HG03039 (cell line): ENCODE measurements around the gene CALHM4.
"Not testable (repeated sequence)": the region's sequence is repeated elsewhere in the genome, so short reads cannot be mapped to it uniquely, and the experiment has no call there.

ENCODE experiments used
- ATAC-seq: cut with Tn5 transposase; IDR thresholded peaks from one replicate; pipeline ENCODE4 v1.9.1; 2021; ENCODE audit warnings: mild to moderate bottlenecking, moderate library complexity; ENCODE audit not compliant: unreplicated experiment

Gene CALHM4

GRCh38 chr6:116572162-116572561 is 18.6 kb downstream of the CALHM4 start:
- ATAC-seq, result no peak

- ATAC-seq, result no peak
These were observed 21.7 kb downstream of the CALHM4 start for GRCh38 chr6:116575227-116575626.

- ATAC-seq, result no peak
These were observed 23.9 kb downstream of the CALHM4 start for GRCh38 chr6:116577486-116577885.

- ATAC-seq, result no peak
These were observed 24.8 kb downstream of the CALHM4 start for GRCh38 chr6:116578335-116578734.

- ATAC-seq, result no peak
These were observed 25.6 kb downstream of the CALHM4 start for GRCh38 chr6:116579143-116579542.

GRCh38 chr6:116580198-116580597 is 26.6 kb downstream of the CALHM4 start:
- ATAC-seq, result no peak

GRCh38 chr6:116586276-116586675 is 32.7 kb downstream of the CALHM4 start:
- no peak for ATAC-seq

- ATAC-seq, result no peak
These were observed 33.2 kb downstream of the CALHM4 start for GRCh38 chr6:116586738-116587137.

GRCh38 chr6:116595247-116595646 is 41.7 kb downstream of the CALHM4 start:
- ATAC-seq, result no peak

- no peak for ATAC-seq
These were observed 43.3 kb downstream of the CALHM4 start for GRCh38 chr6:116596815-116597214.

- ATAC-seq, result not testable (repeated sequence)
These were observed 50.4 kb downstream of the CALHM4 start for GRCh38 chr6:116603916-116604315.

GRCh38 chr6:116604868-116605267 is 51.3 kb downstream of the CALHM4 start:
- ATAC-seq, result not testable (repeated sequence)

- no peak for ATAC-seq
These were observed 52.4 kb downstream of the CALHM4 start for GRCh38 chr6:116605935-116606334.
